Subcutaneous adipose tissue (tissue), 4 donors: Measurements from ENCODE around the gene PRPSAP1. TPM values are rescaled to one million over a fixed set of nuclear protein-coding genes. Genes with fewer than 3 reads are reported as not detected.

Experiments used
- CTCF ChIP-seq: fragments of 450-650 bp; IDR thresholded peaks from one replicate; pipeline ENCODE4 v1.5.1; 2016; ENCODE audit warnings: low read depth, mild to moderate bottlenecking, control low read depth, antibody characterized with exemption, moderate library complexity
- total RNA-seq, 4 donors: library from RNA; depleted of rRNA; stranded (reverse); fragments of >200 nt; gene quantifications; one replicate each; pipeline ENCODE4 v1.1.0, GENCODE V29; 2016

Gene PRPSAP1
- total RNA-seq, 4 donors from 2014 or later: 64.4 to 104 (median 71.2) TPM

- no peak for TF ChIP-seq CTCF
These were observed 82.7 kb downstream of the PRPSAP1 start for GRCh38 chr17:76270770-76271668.

- TF ChIP-seq CTCF: no peak
These were observed 83.6 kb downstream of the PRPSAP1 start for GRCh38 chr17:76270127-76270592.

GRCh38 chr17:76268991-76269981 lies 84.4 kb downstream of the PRPSAP1 start:
- TF ChIP-seq CTCF: no peak

GRCh38 chr17:76268015-76268749 lies 85.5 kb downstream of the PRPSAP1 start:
- no peak for TF ChIP-seq CTCF

GRCh38 chr17:76267051-76267576 lies 86.6 kb downstream of the PRPSAP1 start:
- no peak for TF ChIP-seq CTCF

GRCh38 chr17:76266244-76266938 lies 87.3 kb downstream of the PRPSAP1 start:
- TF ChIP-seq CTCF: no peak
